ENCODE measurements around the gene TAB2.

Gene TAB2

DNA sequence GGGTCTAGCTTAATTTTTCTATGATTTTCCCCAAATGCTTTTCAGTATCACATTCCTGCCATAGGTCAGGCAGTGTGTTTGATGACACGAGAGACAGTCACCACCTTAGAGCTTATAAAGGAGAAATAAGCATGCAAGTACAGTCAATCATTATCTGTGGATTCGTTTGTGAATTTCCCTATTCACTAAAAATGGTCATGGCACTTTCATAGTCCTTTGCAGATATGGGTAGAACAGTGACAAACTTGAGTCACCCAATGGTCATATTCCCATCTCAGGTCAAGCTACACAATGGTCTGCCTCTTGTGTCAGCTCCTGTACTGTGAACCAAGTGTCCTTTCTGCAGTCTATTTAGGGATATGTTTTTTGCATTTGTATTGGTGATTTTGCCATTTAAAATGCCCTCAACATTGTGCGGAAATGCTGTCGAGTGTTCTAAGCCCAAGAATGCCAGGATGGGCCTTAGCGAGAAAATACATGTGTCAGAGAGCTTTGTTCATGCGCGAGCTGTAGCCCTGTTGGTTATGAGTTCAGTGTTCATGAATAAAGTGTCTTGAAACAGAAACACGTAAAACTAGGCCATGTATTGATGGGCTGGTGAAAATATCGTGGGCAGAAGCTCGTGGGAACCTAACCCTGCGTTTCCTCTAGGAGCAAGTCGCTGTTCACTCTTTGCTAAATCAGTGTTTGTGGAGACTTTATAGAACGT lies 102.3 kb downstream of the TAB2 start:
- no peak for DNase-seq

GRCh38 chr6:149421132-149421531 lies 103.6 kb downstream of the TAB2 start:
- peak in 1 of 5 experiments; percentile 41 for DNase-seq

DNA sequence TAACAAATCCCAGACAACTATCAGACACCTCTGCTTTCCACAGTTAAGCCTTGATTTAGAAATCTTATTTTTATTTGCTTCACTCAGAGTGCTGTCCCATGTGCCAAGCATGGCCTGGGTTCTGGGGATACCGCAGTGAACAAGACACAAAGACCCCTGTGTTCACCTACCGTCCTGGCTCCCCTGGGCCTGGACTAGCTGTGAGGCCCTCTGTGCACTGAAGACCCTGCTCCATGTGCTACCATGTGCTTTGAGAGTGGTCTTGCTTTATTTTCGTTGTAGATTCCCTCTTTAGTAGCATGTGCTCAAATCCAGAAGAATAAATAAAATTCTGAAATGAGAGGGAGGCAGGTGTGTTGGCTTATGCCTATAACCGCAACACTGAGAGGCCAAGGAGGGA lies 105.1 kb downstream of the TAB2 start:
- DNase-seq: no peak

DNA sequence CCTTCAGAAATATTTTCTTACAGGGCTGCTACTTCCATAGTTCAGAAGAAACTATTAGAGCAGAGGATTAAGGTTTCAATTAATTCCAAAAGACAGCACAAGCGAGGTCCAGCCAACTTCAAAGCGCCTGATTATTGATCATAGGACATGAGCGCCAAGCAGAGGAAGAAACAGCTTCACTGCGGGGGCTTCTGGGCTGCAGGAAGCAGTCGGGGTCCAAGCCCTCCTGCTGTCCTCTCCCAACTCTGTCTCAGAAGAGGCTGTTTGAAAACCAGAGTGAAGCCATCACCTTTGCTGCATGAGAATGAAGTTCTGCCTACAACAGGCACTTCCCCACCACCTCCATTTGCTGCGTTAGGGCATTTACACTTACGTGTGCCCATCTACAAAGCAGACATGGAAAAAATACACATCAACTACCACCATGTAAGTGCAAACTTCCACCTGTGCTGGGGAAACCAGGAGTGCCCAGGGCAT lies 106.5 kb downstream of the TAB2 start:
- no peak for DNase-seq

DNA sequence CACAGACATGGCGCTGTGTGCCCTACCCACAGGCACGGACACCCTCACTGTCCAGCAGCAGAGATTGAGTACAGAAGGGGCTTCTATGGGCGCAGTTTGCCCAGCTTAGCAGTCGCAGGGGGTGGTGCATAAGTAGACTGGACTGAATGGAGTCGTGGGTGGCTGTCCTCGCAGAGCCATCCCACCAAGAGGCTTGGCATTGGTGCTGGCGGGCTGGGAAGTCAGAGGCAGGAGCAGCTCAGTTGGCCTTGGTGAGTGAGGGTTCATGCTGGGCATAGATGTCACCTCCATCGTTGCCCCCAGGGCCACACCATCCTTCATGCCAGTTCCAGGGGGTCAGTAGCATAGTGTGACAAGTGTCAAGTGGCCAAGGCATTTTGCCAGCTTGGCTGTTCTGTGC lies 107.7 kb downstream of the TAB2 start:
- no peak for DNase-seq

DNA sequence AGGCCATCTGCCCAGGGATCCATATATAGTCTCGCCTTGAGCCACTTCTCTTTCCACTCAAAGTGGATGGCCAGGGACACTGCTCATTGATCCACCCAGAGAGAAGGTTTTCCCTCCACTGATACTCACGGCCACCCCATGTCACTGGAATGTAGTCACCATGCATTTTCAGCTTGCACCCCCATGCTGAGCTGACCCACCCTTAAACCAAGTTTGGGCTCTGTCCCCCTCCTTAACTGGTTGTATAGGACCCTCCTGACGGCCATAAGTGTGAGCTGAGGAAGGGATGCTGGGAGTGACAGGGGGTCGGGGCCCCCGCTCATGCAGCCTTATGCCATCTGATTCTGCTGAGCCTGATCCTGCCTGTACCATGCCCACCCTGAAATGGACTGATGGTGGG lies 108.2 kb downstream of the TAB2 start:
- DNase-seq: no peak

GRCh38 chr6:149428606-149429005 lies 111.1 kb downstream of the TAB2 start:
- no peak for DNase-seq

DNA sequence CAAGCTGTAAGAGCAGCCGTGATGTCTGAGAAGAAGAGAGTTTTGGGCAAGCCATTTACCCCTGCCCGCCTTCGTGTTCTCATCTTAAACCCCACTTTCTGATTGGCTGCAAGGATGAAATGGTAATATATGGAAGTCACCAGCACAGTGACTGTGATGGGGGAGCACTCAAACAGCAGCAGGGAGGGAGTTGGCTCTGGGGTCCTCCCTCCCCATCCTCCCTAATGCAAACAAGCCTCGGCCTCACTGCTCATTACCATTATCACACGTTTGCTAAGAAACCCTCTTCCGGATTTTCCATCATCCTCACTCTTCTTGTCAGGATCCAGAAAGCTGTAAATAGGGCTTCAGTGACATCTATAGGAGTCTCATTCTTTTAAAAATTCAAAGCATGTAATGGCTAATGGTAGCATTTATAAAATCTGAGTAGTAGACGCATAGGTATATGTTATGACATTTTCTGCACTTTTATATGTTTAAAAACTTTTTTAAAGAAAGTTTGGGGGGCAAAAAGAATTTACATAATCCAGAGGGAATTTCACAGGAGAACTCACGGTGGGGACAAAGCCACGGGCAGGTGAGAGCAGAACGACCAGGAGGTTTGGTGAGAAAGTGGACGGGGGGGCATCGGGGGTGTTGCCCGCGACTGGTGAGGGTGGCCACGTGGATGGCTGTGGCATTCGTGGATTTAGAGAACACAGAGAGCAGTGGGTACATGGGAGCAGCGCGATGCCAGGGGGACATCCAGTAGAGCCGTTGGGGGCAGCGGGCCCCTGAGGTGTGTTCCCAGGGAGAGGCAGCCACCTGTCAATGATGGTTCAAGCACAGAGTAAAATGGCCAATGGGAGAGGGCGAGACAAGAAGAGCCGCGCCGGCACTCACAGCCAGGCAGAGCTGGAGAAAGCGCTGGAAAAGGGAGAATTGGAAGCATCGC lies 112.2 kb downstream of the TAB2 start:
- no peak for DNase-seq

DNA sequence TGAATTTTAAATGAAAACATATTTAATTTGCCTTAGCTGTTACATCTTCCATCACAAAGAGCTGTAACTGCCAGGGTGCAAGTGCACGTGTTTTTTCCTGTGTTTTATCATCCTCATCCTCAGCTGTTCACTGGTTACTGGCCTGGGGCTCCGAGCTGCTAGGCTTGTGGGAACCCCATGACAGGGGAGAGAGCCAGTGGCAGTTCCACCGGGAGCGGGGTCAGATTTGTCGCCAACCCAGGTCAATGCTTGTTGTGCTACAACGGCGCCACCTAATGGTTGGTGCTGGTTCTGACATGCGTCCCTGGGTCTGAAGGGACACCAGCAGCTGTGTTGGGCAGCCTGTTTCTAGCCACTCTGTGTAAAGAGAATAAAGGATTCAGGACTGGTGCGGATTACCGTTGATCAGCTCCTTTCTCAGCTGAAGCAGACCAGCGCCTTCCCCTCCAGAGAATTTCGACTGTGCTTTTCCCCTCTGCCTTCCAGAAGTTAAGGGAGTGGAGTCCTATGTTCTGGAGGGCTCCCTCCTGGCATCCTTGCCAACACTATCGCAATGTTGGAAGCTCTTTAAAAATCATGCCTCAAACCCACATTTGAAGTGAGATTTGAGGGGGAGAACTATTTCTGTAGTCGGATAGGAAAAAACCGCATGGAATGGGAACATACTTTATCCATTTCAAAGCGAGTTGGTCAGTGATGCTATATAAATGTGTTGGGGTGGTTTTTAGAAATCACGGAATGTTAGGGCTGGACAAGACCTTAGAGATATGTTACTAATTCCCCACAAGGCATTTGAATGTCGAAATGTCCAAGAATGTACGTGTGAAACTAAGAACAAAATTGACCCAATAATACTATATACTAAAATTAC lies 114.6 kb downstream of the TAB2 start:
- peak; percentile 59 to 86 (median 79) for DNase-seq

DNA sequence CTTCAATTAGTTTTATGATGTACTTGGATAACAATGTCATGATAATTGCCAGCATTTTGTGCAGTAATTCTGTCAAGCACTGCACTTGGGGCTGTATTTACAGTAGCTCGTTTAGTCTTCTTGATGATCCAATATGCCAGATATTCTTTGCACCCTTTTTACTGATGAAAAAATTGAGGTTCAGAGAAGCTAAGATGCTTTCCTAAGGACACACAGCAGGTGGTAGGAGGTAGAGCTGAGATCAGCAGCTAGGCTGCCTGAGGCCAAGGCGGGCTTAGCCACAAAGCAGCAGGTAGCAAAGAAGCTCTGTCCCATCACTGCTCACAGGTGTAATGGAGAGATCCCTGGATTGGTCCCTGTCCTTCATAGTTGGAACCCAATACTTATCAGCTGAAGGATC lies 115.9 kb downstream of the TAB2 start:
- no peak for DNase-seq

DNA sequence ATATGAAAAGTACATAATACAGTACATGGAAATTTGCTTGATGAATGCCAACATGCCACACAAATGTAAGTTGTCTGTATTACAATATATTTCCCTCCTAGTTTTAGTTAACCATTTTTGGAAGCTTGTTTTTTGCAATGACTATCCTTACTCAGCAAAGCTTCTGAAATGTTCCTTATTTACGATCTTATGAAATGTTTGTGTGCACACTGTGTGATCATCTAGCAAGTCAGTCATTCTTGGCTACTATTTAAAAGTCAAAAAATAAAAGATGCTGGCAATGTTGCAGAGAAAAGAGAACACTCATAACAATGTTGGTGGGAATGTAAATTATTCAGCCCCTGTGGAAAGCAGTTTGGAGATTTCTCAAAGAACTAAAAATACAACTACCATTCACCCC lies 116.4 kb downstream of the TAB2 start:
- no peak for DNase-seq

DNA sequence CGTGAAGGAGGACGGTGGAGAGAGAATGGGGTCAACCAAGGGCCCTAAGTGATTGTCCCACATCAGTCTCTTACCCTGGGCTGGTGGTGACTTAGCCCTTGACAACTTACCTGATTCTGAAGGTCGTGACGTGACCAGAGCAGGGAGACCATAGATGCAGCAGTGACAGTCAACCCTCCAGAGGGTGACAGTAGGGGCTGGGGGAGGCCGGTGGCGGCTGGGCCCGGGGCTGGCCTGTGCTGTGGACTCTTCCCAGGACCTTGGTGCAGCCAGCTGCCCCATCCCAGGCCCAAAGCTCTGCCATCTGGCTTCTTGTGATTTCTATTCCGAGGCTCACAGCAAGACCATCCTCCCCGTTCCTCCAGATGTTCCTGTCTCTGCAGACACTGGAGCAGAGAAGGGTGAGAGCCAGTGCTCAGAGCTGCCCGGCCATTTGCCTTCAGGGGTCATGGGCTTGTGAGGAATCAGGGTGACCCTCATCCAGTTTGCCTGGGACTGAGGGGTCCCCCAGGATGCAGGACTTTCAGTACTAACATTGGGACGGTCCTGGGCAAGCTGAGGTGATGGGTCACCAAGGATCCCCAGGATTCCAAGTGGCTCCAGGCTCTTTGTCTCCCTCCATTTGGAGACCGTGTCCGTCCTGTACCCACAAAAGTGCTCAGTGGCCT lies 118.5 kb downstream of the TAB2 start:
- no peak for DNase-seq

DNA sequence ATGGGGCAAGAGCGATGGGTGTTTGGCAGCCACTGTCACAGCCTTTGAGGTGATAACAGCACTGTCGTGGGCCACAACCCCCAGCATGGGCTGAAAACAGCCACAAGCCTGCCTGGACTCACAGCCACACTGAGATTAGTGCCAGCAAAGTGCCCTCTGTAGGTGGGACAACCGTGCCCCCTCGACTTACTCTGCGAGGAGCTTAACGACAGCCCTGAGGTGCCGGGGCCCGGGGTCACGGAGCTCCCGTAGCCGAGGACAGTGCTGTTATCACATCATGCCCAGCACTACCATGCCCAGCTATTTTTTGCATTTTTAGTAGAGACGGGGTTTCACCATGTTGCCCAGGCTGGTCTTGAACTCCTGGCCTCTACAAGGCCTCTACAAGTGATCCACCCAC lies 119.1 kb downstream of the TAB2 start:
- no peak for DNase-seq

DNA sequence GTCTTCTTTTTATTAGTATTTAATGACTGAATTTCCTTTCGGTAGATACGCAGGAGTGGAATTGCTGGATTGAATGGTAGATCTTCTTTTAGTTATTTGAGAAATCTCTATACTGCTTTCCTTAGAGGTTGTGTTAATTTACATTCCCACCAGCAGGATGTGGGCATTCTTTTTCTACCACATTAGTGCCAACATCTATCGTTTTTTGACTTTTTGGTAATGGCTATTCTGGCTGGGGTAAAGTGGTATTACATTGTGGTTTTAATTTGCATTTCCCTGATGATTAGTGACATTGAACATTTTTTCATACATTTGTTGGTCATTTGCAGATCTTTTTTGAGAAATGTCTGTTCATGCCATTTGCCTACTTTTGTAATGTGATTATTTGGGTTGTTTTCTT lies 119.7 kb downstream of the TAB2 start:
- peak in 1 of 5 experiments; percentile 56 for DNase-seq

GRCh38 chr6:149438855-149439254 lies 121.3 kb downstream of the TAB2 start:
- peak in 1 of 5 experiments; percentile 49 for DNase-seq

- no peak for DNase-seq
Measured at GRCh38 chr6:149439626-149440025, 122.1 kb downstream of the TAB2 start.

- no peak for DNase-seq
Measured at GRCh38 chr6:149440735-149441671, 123.5 kb downstream of the TAB2 start.

DNA sequence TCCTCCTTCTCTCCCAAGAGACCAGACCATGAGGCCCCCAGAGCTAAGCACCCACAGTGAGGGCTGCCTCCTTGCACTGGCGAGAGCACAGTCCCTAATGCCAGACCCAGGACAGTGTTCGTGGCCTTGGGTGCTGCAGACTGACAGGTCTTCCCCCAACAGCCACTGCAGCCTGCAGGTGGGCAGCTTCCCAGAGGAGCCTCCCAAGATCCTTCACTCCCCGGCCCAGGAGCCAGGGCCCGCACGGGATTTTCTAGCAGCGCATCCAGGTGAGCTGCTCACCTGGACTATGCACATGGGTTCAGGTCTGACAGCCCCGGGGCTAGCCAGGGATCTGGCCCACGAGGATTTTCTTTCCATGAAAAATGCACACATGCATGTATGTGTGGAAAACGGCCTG lies 124.2 kb downstream of the TAB2 start:
- no peak for DNase-seq

DNA sequence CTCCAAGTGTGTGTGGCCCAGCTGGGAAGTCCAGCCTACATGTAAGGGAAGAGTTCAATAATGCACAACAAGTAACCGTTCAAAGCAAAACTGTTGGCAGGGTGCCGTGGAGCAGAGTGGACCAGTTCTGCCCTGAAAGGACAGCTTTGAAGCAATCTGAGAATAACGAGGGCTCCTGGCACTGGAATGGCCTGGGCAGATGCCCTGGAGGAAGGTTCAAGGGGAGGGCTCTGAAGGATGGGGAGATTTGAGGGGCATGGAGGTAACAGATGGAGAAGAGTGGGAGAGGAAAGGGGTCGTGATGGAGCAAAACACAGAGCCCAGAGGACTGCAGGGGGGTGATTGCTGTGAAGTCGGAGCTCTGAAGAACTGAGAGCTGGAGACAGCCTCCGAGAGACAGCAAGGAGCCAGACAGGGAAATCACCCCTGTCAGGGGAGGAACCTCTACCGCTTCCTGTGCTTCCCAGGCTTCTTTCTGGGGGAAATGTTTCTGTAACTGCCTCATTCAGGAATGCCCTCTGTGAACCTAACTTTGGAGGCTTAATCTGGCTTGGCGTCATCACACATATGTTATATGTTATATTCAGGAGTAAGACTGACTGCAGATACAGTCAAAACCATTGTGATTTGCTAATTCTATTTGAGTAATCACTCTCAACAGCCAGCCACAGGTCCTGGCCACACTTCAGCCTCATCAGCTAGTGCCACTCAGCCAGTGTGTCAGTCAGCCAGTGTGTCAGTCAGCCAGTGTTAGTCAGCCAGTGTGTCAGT lies 126.1 kb downstream of the TAB2 start:
- peak in 1 of 5 experiments; percentile 51 for DNase-seq
